HTERT RPE-1 (cell line): ENCODE data around the gene COL4A2.

Source experiments
- in situ Hi-C: fragments of 300-500 bp; cut with MboI; formaldehyde crosslinking; loops from 4 replicates; pipeline ENCODE4 v1.14.3; 2020; ENCODE audit warnings: low sequenced_read_pairs

Gene COL4A2

DNA sequence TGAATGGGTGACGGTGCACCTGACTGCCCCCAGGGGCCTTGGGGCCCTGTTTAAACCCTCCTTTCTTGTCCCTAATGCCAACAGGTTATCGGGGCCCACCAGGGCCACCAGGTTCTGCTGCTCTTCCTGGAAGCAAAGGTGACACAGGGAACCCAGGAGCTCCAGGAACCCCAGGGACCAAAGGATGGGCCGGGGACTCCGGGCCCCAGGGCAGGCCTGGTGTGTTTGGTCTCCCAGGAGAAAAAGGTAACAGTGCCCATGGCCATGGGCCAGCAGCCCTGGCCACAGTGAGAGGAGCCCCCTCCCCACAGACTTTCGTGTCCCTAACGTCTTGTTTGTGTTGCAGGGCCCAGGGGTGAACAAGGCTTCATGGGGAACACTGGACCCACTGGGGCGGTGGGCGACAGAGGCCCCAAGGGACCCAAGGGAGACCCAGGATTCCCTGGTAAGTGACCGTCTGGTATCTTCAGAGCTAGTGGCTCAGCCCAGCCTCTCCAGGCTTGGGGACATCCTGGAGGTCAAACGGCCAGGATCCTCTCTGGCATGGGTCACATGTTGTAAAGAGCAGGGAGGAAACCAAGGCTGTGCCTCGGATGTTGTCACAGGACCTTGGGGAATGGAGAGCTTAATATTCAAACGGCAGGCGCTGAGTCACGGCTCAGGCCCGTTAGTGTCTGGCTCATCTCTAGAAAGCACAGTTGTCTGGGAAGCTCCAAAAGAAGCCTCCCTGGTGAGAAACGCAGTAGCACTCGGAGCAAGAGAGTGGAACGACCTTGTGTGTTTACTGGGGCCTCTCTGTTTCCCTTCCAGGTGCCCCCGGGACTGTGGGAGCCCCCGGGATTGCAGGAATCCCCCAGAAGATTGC lies 196.2 kb downstream of the COL4A2 start:
- in situ Hi-C loops: no loop called here

DNA sequence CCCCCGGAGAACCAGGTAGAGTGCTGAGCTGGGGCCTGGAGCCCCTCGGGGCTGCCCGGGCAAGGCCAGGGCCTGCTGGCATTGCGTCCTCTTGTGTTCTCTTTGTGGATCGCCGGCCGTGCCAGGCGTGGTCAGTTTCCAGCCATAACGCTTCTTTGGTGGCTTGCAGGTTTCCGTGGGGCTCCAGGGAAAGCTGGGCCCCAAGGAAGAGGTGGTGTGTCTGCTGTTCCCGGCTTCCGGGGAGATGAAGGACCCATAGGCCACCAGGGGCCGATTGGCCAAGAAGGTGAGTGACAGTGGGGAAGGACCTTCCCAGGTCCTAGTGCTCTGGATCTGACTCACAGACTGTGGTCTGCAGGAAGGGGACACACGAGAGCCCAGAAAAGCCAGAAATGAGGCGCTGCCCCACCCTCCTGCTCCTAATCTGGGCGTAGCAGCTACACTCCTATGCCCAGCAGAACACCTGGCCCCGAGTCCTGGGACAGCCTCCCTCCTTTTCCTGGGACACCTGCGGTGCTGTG lies 197.0 kb downstream of the COL4A2 start:
- in situ Hi-C loops: no loop called here

DNA sequence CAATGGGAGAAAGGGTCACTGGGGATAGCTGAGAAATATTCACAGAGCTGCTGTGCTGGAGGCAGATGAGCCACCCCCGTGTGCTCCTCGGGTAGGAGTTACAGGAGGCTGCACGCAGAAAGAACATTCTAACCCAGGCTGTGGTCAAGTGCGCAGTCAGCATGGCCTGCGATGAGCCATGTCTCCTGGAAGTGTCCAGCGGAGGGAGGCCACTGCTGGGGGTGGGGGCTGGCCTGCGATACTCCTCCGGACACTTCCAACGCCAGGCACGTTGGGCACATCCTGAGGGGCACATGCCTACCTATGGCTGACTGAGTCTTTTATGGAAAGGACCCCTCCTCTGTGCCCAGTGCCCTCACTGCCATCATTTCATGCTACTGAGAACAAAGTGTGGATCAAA lies 198.5 kb downstream of the COL4A2 start:
- in situ Hi-C loops: no loop called here

DNA sequence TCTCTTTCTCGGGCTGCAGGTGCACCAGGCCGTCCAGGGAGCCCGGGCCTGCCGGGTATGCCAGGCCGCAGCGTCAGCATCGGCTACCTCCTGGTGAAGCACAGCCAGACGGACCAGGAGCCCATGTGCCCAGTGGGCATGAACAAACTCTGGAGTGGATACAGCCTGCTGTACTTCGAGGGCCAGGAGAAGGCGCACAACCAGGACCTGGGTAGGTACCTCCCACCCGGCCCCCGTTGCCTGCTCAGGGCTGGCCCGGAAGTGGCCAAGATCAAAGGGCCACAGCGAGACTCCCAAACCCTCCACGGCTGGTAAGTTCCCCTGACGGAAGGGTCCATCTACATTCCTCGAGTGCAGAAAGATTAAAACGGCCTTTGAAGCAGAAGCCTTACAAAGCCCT lies 199.3 kb downstream of the COL4A2 start:
- in situ Hi-C loops: no loop called here

DNA sequence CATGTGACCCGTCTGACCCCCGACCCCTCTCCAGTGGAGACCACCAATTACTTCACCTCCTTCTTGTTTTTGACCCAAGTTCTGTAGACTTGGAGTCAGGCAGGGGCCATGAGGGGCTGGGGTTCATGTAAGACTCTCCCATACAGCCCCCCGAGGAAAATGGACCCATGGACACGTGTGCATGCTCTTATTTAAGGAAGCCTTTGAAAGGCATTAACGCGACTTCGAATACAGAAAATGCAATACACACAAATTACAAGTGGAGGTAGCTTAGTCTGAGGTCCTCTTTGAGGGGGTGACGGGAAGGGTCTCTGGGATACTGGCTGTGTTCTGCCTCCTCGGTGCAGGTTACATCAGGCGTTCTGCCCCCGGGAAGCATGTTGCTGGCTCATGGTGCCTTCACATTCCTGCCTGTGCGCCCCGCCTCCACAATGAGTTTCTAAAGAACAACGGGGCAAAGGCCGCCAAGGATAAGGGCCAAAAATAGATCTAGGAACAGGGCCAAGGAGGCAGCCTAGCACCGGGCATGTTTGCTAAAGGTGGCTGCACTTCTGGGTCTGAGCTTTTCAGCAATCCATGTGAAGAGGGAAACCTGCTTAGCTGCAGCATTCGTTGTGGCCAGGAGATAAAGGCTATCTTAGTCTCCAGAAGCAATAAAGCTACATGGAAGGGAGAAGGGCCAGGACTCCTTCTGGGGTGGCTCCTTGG lies 199.9 kb downstream of the COL4A2 start:
- in situ Hi-C loops: no loop called here

DNA sequence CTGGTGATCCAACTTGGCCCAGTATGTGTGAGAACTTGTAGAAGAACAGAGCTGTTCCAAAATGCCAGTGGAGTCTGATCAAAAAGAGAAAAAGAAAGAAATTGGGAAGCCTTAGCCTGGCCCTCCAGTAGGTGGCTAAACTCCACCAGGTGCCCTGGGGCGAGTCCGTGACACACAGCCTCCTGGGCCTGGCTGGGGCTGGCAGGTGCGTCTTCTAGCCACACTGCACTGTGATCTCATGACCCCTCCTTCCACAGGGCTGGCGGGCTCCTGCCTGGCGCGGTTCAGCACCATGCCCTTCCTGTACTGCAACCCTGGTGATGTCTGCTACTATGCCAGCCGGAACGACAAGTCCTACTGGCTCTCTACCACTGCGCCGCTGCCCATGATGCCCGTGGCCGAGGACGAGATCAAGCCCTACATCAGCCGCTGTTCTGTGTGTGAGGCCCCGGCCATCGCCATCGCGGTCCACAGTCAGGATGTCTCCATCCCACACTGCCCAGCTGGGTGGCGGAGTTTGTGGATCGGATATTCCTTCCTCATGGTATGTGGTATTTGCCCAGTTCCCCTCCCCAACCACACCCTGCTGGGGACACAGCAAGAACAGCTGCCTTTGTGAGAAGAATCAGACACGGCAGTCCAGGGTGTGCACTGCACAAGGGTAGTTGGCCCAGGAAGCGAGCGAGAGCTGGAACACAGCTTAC lies 200.7 kb downstream of the COL4A2 start:
- in situ Hi-C loops: no loop called here

DNA sequence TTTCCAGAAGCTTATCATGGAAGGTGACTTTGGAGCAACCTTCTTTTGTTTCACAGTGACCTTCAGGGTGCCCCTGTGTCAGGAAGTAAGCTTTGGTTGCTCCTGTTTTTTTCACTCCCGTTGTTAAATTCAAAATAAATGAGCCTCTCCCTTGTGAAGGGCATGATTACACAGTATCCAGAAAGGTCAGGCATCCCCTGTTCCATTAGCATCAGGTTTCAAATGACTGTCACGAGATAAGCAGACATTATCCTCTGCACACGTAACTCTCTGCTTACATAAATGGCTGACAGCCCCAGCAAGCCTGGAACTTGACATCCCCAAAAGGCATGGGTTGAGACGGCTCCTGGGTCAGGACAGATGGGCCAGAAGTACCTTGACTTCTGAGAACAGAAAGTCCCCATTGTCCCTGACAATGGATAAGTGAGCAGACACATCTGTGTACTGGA lies 202.4 kb downstream of the COL4A2 start:
- in situ Hi-C loops: no loop called here

DNA sequence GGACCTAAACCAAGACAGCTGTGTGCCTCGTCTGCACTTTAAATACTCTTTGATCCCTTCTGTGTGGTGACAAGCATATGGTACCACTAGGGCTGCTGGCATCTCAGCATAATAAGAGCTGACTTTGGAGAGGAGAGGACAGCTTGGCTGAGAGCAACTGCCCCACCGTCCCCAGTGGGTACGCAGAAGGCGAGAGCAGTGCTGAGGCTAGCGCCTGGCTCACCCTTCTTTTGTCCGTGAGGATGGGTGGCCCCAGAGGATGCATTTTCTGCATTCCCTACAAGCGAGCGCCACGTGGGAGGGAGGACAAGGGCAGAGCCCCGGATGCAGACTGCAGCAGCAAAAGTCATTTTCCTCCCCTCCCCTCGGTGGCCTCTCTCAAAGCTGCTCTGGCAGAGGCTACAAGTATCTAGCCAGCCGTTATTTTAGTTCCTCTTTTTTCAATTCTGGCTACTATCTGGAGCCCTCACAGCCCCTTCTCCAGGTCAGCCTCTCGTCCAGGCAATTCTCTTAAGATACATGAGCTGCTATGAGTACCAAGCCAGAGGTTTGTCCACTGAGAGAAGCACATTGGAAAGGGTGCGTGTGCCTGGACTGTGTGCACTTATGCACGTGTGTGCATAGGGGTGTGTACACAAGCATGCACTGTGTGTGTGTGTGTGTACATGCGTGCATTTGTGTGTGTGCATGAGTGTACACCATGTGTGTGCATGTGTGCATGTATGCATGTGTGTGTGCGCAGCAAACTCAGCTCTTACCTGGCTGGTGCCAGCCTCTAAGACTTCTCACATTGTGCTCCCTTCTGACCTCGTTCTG lies 203.1 kb downstream of the COL4A2 start:
- in situ Hi-C loops: no loop called here

DNA sequence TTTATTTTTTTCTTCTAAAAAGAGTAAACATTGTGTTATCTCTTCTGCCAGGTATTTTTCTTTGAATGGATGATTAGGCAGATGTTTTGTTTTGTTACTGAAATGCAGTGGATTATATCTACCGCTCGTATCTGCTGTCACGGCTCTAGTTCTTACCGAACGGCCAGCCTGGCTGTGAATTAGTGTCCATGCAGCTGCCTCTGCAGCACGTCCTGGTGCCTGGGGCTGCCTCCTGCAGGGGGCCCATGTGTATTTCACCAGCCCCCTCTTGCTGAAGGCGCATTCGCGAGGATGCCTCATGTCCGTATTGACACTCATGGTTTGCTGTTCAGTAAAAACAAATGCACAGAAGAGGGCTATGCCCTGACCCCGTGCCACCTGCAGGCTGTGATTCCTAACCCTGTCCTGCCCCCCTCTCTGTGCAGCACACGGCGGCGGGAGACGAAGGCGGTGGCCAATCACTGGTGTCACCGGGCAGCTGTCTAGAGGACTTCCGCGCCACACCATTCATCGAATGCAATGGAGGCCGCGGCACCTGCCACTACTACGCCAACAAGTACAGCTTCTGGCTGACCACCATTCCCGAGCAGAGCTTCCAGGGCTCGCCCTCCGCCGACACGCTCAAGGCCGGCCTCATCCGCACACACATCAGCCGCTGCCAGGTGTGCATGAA lies 204.6 kb downstream of the COL4A2 start:
- in situ Hi-C loops: no loop called here

DNA sequence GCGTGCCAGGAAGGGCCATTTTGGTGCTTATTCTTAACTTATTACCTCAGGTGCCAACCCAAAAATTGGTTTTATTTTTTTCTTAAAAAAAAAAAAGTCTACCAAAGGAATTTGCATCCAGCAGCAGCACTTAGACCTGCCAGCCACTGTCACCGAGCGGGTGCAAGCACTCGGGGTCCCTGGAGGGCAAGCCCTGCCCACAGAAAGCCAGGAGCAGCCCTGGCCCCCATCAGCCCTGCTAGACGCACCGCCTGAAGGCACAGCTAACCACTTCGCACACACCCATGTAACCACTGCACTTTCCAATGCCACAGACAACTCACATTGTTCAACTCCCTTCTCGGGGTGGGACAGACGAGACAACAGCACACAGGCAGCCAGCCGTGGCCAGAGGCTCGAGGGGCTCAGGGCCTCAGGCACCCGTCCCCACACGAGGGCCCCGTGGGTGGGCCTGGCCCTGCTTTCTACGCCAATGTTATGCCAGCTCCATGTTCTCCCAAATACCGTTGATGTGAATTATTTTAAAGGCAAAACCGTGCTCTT lies 205.2 kb downstream of the COL4A2 start:
- in situ Hi-C loops: no loop called here

DNA sequence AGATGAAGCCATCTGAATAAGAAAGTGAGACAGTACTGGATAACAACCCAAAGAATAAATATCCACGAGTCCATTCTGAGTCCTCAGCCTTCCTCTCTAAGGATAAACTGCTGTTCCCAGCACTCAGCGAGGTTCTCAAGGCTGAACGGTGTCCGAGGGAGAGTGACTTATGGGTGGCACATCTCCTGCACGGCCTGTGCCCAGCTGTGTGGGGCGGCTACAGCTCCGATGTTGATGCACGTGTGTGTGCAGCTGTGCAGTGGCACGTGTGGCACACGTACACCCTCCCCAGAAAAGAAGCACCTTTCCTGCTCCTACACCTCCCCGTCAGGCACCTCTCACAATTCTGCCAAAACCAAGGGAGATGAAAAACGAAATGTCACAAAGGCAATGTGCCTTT lies 209.4 kb downstream of the COL4A2 start:
- in situ Hi-C loops: no loop called here

DNA sequence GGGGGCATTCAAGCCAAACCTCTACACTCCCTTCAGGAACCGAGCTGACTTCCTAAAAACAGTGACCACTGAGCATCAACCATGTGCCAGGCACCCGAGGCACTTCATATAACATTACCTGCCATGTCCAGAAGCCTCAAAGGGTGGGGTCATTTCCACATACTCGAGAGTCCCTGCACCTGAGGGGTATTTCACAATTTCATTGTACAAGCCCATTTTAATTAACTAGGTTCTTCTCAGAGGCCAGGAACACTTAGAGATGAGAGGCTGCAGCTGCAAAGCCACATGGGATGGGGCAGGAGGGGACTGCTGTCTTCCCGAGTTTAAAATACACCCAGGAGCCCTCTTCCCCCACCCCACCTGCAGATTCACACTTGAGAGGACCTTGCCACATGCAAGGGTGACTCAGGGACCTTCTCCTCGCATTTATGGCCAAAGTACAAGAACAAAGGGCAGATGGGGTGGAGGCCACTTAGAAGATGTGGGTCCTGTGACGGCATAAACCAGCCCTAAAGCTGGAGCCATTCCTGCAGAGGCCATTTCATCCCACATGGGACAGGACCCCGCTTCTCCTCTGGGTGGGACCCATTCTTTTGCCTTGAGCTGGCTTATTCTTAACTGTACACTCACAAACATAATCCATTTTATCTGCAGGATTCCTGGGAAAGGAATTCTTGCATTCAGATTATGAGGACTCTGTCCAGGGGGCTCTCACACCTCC lies 210.6 kb downstream of the COL4A2 start:
- in situ Hi-C loops: no loop called here

DNA sequence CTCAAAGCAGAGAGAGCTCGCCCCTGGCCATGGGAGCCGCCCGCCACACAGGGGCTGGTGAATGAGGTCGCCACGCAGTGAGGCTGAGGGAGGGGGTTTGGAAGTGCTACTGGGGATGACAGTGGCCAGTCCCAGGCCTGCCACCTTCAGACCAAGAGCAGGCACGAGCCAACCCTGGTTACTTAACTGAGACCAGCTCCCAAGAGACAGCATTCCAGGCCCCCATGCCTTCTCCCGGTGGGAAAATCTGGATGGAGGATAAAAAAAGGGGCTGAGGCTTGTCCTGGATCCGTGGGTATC lies 211.1 kb downstream of the COL4A2 start:
- in situ Hi-C loops: no loop called here

DNA sequence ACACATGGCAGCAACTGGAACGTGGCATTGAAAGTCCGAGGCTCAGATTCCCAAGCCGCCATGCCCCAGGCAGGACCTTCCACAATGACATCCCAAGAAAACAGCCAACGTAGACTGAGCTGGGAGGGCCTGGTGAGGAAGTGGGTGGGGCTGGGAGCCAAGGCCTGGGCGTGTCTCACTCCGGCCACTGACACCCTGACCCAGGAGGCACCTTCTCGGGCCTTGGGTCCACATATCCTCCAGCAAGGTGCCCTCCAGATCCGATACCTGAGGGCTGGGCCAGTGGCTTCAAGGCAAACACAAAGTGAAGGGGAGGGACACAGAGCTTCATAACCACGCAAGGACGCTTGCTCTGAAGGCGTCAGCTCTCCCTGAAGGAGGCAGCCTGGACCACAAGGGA lies 211.5 kb downstream of the COL4A2 start:
- in situ Hi-C loops: no loop called here

DNA sequence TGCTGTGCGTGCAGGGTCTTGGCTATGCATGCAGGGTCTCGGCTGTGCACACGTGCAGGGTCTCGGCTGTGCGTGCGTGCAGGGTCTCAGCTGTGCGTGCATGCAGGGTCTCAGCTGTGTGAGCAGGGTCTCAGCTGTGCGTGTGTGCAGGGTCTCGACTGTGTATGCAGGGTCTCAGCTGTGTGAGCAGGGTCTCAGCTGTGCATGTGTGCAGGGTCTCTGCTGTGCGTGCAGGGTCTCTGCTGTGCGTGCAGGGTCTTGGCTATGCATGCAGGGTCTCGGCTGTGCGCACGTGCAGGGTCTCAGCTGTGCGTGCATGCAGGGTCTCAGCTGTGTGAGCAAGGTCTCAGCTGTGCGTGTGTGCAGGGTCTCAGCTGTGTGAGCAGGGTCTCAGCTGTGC lies 212.0 kb downstream of the COL4A2 start:
- in situ Hi-C loops: no loop called here

DNA sequence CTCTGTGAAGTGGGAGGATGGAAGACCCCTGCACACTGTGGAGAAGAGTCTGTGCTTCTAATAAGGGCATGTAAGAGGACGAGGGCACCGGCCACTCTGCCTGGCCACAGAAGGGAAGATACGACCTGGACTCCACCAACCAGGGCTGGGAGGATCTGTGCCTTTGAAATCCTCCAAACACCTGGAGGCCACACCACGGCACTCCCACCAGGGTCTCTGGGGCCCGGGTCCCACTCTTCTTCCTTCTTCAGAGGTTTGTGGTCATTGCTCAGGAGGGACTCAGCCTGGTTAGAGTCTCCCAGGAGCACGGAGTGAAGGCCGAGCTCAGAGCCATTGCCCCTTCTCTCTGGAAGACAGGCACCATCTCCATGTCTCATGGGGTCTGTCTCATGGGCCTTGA lies 212.4 kb downstream of the COL4A2 start:
- in situ Hi-C loops: no loop called here

DNA sequence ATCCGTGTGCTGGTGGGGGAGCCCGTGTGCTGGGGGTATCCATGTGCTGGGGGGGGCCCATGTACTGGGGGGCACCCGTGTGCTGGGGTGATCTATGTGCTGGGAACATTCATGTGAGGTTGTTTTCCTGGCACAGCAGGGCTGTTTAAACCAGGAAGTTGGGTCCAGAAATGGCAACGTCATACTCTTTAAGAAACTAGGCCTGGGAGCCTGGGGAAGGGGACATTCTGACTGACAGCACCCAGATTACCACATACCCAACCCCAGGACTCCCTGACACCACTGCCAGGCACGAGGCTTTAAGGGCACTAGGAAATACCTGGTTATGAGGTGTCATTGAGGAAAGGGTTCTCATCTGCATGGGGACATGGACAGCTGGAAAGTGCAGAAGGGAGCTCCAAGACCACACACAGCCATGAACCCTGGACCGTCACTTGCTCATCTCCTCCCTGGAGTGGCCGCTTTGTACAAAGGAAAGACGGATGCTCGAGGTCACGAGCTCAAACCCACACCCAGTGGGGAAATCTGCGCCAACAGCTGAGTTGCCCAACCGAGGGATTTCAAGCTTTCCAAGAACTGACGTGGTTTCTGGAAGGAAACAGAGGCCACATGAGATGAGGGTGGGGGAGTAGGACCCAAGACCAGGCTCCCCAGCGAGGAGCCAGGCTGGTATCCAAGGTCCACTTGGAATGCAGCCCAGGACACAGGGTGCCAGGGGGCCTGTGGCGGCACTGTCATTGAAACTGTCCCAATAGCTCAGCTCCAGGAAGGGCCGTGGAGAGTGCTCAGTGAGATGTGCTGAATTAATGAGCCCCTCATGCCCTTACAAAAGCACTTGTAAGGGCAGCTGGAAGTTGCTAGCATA lies 213.6 kb downstream of the COL4A2 start:
- in situ Hi-C loops: no loop called here

DNA sequence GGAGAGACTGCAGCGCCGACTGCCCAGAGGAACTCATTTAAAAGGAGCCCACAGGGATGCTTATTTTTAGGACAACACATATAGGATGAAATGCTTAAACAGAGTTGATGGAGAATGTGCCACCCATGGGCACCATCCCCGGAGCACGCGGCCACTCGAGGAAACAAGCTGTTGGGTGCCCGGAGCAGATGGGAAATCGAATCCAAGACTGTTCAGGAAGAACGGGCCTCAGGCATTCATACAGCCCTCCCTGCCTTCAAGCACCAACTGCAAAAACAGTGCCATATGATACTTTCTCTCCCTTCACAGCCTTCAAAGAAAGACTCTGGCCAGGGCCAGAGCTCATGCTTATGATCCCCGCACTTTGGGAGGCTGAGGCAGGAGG lies 214.2 kb downstream of the COL4A2 start:
- in situ Hi-C loops: no loop called here
